HepG2 (cell line): ENCODE measurements around the gene PDXDC1. TPM values are rescaled to one million over a fixed set of nuclear protein-coding genes. Genes with fewer than 3 reads are reported as not detected.
A peak's percentile ranks its signal among the peaks of the same experiment; 100 is the strongest.

Experiments
- ATAC-seq: fragments of 200-7000 bp; cut with Tn5 transposase; 3 replicates; pipeline ENCODE4 v1.9.1; 2020; ENCODE audit warnings: mild to moderate bottlenecking, moderate library complexity
- BruUV-seq: library from RNA; stranded (reverse); fragments of 400-500 nt; replicated peaks from 2 replicates; lab custom pipeline; 2021; lab: Mats Ljungman, UMichigan
- CTCF ChIA-PET: fragments of 300-600 bp; formaldehyde crosslinking; extraction: SDS; loops from one replicate; lab custom pipeline; 2021; ENCODE audit warnings: low total read pairs, inconsistent platforms, low intra/inter-chr PET ratio; lab: Yijun Ruan, JAX
- POLR2A ChIA-PET: fragments of 350-600 bp; sonication (Branson Sonifier 250); formaldehyde crosslinking; loops from one replicate; lab custom pipeline; 2020; ENCODE audit warnings: antibody characterized with exemption, inconsistent platforms; lab: Yijun Ruan, JAX
- DNase-seq: peaks from one replicate; pipeline ENCODE4 v3.0.0-alpha.2; 2015; ENCODE audit warnings: low spot score
- FAIRE-seq: peaks from 3 replicates; lab custom pipeline; 2011; peaks lifted over from hg19 to GRCh38; lab: Jason Lieb, UNC
- H2AFZ ChIP-seq: one replicate; pipeline ENCODE4 v1.6.1; 2011; ENCODE audit warnings: low read length, inconsistent platforms
- H3K27ac ChIP-seq: fragments of 300-600 bp; 3 replicates; pipeline ENCODE4 v1.8.0; 2011; ENCODE audit warnings: mixed run types, mild to moderate bottlenecking, mixed read lengths, low read length, inconsistent platforms; ENCODE audit not compliant: insufficient read depth; ENCODE audit errors: extremely low read length
- H3K27me3 ChIP-seq, 2 experiments: fragments of 200-600 bp in 1 of 2; 2 replicates in 1 of 2; 3 replicates in 1 of 2; pipeline versions ENCODE4 v1.6.0 to v1.8.0; 2011; ENCODE audit warnings: low read length in 2 of 2, mild to moderate bottlenecking in 2 of 2, moderate library complexity in 2 of 2, inconsistent platforms in 1 of 2; ENCODE audit not compliant: insufficient read depth in 2 of 2, control insufficient read depth in 1 of 2
- H3K36me3 ChIP-seq, 2 experiments: fragments of 200-600 bp in 1 of 2; replicated peaks in 1 of 2; 2 replicates in 1 of 2; 3 replicates in 1 of 2; pipeline versions ENCODE4 v1.5.1 to v1.8.0; 2011; ENCODE audit warnings: low read length in 2 of 2, inconsistent platforms in 1 of 2; ENCODE audit not compliant: insufficient read depth in 2 of 2, control insufficient read depth in 1 of 2
- H3K4me1 ChIP-seq: 2 replicates; pipeline ENCODE4 v1.5.1; 2012; ENCODE audit warnings: low read length, inconsistent platforms; ENCODE audit not compliant: insufficient read depth
- H3K4me2 ChIP-seq: 2 replicates; pipeline ENCODE4 v1.6.0; 2011; ENCODE audit warnings: low read depth, low read length, inconsistent platforms
- H3K4me3 ChIP-seq, 3 experiments: fragments of 200-600 bp in 1 of 3; sonication (generic), shearing (Covaris generic) in 1 of 3; replicated peaks in 1 of 3; 2 replicates each; pipeline ENCODE4 v1.5.1; 2011 to 2016; ENCODE audit warnings: low read length in 3 of 3, inconsistent platforms in 2 of 3, low read depth in 2 of 3, mild to moderate bottlenecking in 2 of 3, control low read depth in 1 of 3, mixed read lengths in 1 of 3; ENCODE audit not compliant: insufficient read depth in 1 of 3
- H3K79me2 ChIP-seq: one replicate; pipeline ENCODE4 v1.6.1; 2011; ENCODE audit warnings: low read length, inconsistent platforms; ENCODE audit not compliant: insufficient read depth
- H3K9ac ChIP-seq: 2 replicates; pipeline ENCODE4 v1.6.0; 2011; ENCODE audit warnings: mild to moderate bottlenecking, low read depth, low read length, inconsistent platforms; ENCODE audit not compliant: insufficient read depth
- H3K9me3 ChIP-seq: 2 replicates; pipeline ENCODE4 v1.5.1; 2012; ENCODE audit warnings: mild to moderate bottlenecking, low read length
- H4K20me1 ChIP-seq: 2 replicates; pipeline ENCODE4 v1.6.0; 2011; ENCODE audit warnings: inconsistent platforms, mild to moderate bottlenecking, low read length, moderate library complexity; ENCODE audit not compliant: insufficient read depth
- ATAD3A ChIP-seq: sonication (generic); formaldehyde crosslinking; IDR thresholded peaks from 2 replicates; pipeline ENCODE4 v1.4.0; 2020; ENCODE audit warnings: missing genetic modification reagents
- ELF1 ChIP-seq: sonication (generic); formaldehyde crosslinking; IDR thresholded peaks from 2 replicates; pipeline ENCODE4 v1.4.0; 2020; ENCODE audit warnings: missing genetic modification reagents
- GATAD2A ChIP-seq: IDR thresholded peaks from 2 replicates; pipeline ENCODE4 v1.6.1; 2016
- HDAC6 ChIP-seq: fragments of 200-600 bp; sonication (generic); IDR thresholded peaks from 2 replicates; pipeline ENCODE4 v1.7.0; 2017; ENCODE audit warnings: mild to moderate bottlenecking, antibody characterized with exemption, low read length, low read depth
- IRF2 ChIP-seq: IDR thresholded peaks from 2 replicates; pipeline ENCODE4 v1.6.1; 2018; ENCODE audit warnings: missing genetic modification reagents, missing compliant biosample characterization
- KDM3A ChIP-seq: IDR thresholded peaks from 2 replicates; pipeline ENCODE4 v1.6.1; 2018; ENCODE audit warnings: low read depth, missing compliant biosample characterization
- POLR2AphosphoS5 ChIP-seq: IDR thresholded peaks from 2 replicates; pipeline ENCODE4 v1.6.1; 2012; ENCODE audit warnings: low read depth, low read length
- REPIN1 ChIP-seq: sonication (generic); formaldehyde crosslinking; IDR thresholded peaks from 2 replicates; pipeline ENCODE4 v1.8.0; 2022; ENCODE audit warnings: missing genetic modification reagents, low read depth, mild to moderate bottlenecking, borderline replicate concordance
- SMC3 ChIP-seq: IDR thresholded peaks from 2 replicates; pipeline ENCODE4 v1.6.1; 2011; ENCODE audit warnings: low read length, improper control_type of control experiment
- ZBTB7A ChIP-seq: sonication (generic); formaldehyde crosslinking; IDR thresholded peaks from 2 replicates; pipeline ENCODE4 v1.8.0; 2022; ENCODE audit warnings: mild to moderate bottlenecking, missing genetic modification reagents
- ZFP1 ChIP-seq: IDR thresholded peaks from 2 replicates; pipeline ENCODE4 v1.6.1; 2016
- ZFP90 ChIP-seq: sonication (generic); formaldehyde crosslinking; IDR thresholded peaks from 2 replicates; pipeline ENCODE4 v1.8.0; 2022; ENCODE audit warnings: missing genetic modification reagents, mild to moderate bottlenecking, inconsistent platforms, borderline replicate concordance
- ZIK1 ChIP-seq: sonication (generic); formaldehyde crosslinking; IDR thresholded peaks from 2 replicates; pipeline ENCODE4 v1.5.0; 2020; ENCODE audit warnings: mild to moderate bottlenecking, low read depth, missing genetic modification reagents, borderline replicate concordance
- ZNF121 ChIP-seq: sonication (generic); formaldehyde crosslinking; IDR thresholded peaks from 2 replicates; pipeline ENCODE4 v1.5.0; 2020; ENCODE audit warnings: mild to moderate bottlenecking, missing genetic modification reagents
- ZNF280D ChIP-seq: sonication (generic); formaldehyde crosslinking; IDR thresholded peaks from 2 replicates; pipeline ENCODE4 v1.5.1; 2020; ENCODE audit warnings: mild to moderate bottlenecking, missing genetic modification reagents
- ZNF547 ChIP-seq: sonication (generic); formaldehyde crosslinking; IDR thresholded peaks from 2 replicates; pipeline ENCODE4 v1.5.1; 2020; ENCODE audit warnings: mild to moderate bottlenecking, missing genetic modification reagents
- WGBS: methylation state at CpG from one replicate; pipeline ENCODE4 v1.1.6; 2017; ENCODE audit warnings: low lambda C conversion rate; 5-methylcytosine and 5-hydroxymethylcytosine counted together
- in situ Hi-C: cut with HindIII; loops from 2 replicates; pipeline ENCODE4 v1.10.0; 2017; ENCODE audit warnings: low pct_unique_long_range_greater_than_20kb; ENCODE audit not compliant: extremely low pct_ligation_motif_present
- intact Hi-C: fragments of 100-400 bp; cut with micrococcal nuclease; formaldehyde crosslinking; loops from one replicate; pipeline ENCODE4 v1.10.0; 2022; ENCODE audit not compliant: unreplicated experiment
- polyA plus RNA-seq, 8 experiments: library from polyadenylated mRNA; depleted of rRNA in 3 of 8; stranded (reverse) in 7 of 8; unstranded in 1 of 8; fragments of >200 nt; fragmentation: Illumina TruSeq in 4 of 8; extraction: Trizol in 4 of 8; gene quantifications; 2 replicates each; pipeline versions ENCODE4 v1.2.1 to v1.2.3, GENCODE V29; 2011 to 2016; ENCODE audit warnings: low read depth in 4 of 8, missing spikeins in 1 of 8, mixed read lengths in 1 of 8; ENCODE audit not compliant: insufficient read depth in 1 of 8
- total RNA-seq, 5 experiments: library from RNA; depleted of rRNA; stranded (reverse); fragments of >200 nt; fragmentation: Illumina TruSeq; extraction: Trizol; gene quantifications; 2 replicates each; pipeline ENCODE4 v1.2.3, GENCODE V29; 2016; ENCODE audit warnings: low read depth in 1 of 5

Gene PDXDC1
- total and polyA plus RNA-seq, 2 of the 13 experiments (the other 11 are each of a cell fraction or from before 2014, with no cell fraction given), result 133 to 169 TPM

DNA sequence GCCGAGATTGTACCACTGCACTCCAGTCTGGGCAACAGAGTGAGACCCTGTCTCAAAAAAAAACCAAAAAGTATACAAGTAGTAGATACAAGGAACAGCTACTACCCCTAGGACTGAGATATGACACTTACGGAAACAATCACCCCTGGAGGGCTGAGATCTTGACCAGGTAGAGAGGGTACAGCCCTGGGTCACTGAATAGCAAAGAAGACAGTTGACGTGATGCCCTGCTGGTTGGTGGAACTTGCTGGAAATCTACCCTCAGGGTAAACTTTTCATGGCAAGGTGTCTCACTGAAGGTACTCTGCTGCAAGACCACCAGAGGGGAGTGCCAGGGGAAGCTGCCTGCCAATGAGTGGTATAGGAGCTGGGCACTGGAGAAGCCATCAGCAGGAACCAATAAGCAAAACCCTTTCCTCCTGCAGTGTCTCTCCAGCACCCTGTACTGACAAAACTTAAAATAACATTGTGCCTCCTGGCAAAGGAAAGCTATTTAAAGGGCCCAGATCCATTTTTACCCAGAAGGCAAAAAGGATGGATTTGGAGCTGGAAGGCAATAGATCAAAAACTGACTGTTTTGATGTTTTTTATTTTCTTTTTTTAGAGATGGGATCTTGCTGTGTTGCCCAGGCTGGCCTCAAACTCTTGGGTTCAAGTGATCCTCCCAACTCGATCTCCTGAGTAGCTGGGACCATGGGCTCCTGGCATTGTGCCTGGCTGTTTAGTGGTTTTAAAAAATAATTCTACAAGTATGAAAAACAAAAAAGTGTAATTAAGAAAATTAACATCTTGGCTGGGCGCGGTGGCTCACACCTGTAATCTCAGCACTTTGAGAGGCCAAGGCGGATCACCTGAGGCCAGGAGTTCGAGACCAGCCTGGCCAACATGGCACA, 11.3 kb upstream of the PDXDC1 start:
- DNase-seq (no peak), FAIRE-seq (no peak), ATAC-seq (no peak; the same call in 2 of the 3 replicates)
- in situ Hi-C loops, result no loop called here
- H3K9me3 ChIP-seq, result no peaks in the 10 kb centered on the region
- no TSS peak for BruUV-seq
- no peaks in the 10 kb centered on the region for H3K36me3 ChIP-seq
- H3K4me1 ChIP-seq, result no peaks in the 10 kb centered on the region
- CTCF ChIA-PET, result no interaction called here
- no peaks in the 10 kb centered on the region for H3K79me2 ChIP-seq
- H3K4me2 ChIP-seq, result no peak overlapping the region
- no peaks in the 10 kb centered on the region for H4K20me1 ChIP-seq
- WGBS, result 38% methylated on average over 8 of the region's 8 CpGs
- intact Hi-C loops, result no loop called here
- no peak overlapping the region for H2AFZ ChIP-seq
- no peak overlapping the region for H3K9ac ChIP-seq
- H3K27me3 ChIP-seq, result 0 out of 5 replicates have a peak, but pooled peaks cover 0 to 8% of the 10 kb centered on the region in 2 experiments
- POLR2A ChIA-PET, result no interaction called here
- H3K4me3 ChIP-seq, result no peak overlapping the region
- peak; percentile 70; the same call in 1 of the 2 replicates for TF ChIP-seq ZNF121 (CRISPR knock-in tag)
- no peak for TF ChIP-seq ZNF547 (CRISPR knock-in tag)
- no peak overlapping the region for H3K27ac ChIP-seq

DNA sequence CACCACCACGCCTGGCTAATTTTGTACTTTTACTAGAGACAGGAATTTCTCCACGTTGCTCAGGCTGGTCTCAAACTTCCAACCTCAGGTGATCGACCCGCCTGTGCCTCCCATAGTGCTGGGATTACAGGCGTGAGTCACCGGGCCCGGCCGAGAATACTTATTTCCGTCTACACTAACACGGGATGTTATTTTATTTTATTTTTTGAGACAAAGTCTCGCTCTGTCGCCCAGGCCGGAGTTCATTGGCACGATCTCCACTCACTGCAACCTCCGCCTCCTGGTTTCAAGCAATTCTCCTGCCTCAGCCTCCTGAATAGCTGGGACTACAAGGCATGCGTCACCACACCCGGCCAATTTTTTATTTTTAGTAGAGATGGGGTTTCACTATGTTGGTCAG, 9.5 kb upstream of the PDXDC1 start:
- BruUV-seq, result no TSS peak
- no peak for TF ChIP-seq REPIN1 (CRISPR knock-in tag)
- no peak for TF ChIP-seq ZNF280D (CRISPR knock-in tag)
- TF ChIP-seq ZFP90 (CRISPR knock-in tag), result no peak
- no peak for TF ChIP-seq HDAC6
- TF ChIP-seq SMC3, result no peak
- TF ChIP-seq ZIK1 (CRISPR knock-in tag), result no peak
- TF ChIP-seq ZFP1, result no peak
- no peak for TF ChIP-seq IRF2 (CRISPR knock-in tag)
- TF ChIP-seq ATAD3A (CRISPR knock-in tag), result no peak
- TF ChIP-seq ELF1, result no peak
- TF ChIP-seq POLR2AphosphoS5, result no peak
- no peak for TF ChIP-seq ZBTB7A (CRISPR knock-in tag)
- no peak for TF ChIP-seq KDM3A (CRISPR knock-in tag)
- TF ChIP-seq GATAD2A (CRISPR knock-in tag), result no peak

More for the DNA sequence above, 9.5 kb upstream of the PDXDC1 start:
- Histone ChIP-seq H3K9ac (no peak overlapping the region), H4K20me1 (no peaks in the 10 kb centered on the region), H3K9me3 (no peaks in the 10 kb centered on the region), H3K79me2 (no peaks in the 10 kb centered on the region), H3K4me3 (no peak overlapping the region), H3K27ac (no peak overlapping the region), H2AFZ (no peak overlapping the region), H3K36me3 (no peaks in the 10 kb centered on the region), H3K27me3 (0 out of 5 replicates have a peak, but pooled peaks cover 0 to 6% of the 10 kb centered on the region in 2 experiments), H3K4me1 (0 out of 2 replicates have a peak, but pooled peaks cover 6% of the 10 kb centered on the region), H3K4me2 (no peak overlapping the region)
- ATAC-seq (no peak), FAIRE-seq (no peak), DNase-seq (no peak)
- ChIA-PET POLR2A (no interaction called here), CTCF (no interaction called here)
- intact Hi-C loops (no loop called here), in situ Hi-C loops (no loop called here)
- WGBS, result 65% methylated on average over 17 of the region's 17 CpGs
